ENCODE data around the gene TYMP.
"Not testable (repeated sequence)": the region's sequence is repeated elsewhere in the genome, so short reads cannot be mapped to it uniquely, and the experiment has no call there.

TYMP gene

DNA sequence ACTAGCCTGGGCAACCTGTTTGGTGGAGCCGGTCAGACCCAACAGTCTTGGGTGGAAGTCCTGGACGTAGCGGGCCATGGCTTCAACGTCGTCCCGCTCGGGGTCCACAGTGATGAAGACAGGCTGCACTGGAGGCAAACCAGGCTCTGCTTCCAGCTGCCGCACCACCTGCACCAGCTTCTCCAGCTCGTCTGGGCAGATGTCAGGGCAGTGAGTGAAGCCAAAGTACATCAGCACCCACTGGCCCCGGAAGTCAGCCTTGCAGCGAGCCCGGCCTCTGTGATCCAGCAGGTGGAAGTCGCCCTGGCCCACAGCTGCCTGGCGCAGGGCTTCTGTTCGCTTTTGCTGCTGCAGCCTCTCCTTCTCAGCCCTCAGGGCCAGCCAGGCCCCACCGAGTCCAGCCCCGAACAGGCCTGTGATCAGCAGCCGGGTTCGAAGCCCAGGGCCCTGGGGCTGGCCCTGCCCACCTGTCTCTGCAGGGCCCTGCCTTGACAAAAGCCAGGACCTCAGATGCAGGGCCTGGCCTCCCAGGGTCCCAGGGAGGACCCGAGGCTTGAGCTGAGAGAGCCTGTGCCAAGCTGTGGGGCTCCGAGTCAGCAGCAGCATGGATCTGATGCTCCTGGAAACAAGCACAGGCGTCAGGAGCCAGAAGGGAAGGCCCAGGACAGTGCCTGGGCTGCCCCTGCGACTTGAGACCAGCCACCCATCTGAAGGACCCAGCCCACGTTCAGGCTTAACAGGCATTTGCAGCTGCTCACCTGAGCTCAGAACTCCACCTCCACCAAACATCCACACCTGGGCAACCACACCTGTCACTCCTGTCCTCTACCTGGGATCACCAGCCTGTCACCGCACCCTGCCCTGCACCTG lies 5.8 kb downstream of the TYMP start:
- no peak for DNase-seq

DNA sequence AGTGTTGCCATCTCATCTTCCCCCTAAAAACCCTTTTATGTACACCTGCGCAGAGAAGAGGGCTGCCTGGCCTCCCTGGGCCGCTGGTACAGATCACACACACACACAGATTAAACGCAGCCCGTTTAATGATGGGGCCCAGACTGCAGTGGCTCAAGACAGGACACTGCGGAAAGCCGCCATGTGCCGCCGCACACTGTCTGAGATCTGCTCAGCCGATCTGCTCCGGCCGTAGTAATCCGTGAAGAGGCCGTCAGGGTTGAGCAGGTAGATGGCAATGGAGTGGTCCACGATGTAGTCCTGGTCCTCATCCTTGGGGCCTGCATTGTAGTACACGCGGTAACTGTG lies 6.4 kb downstream of the TYMP start:
- DNase-seq, result no peak

DNA sequence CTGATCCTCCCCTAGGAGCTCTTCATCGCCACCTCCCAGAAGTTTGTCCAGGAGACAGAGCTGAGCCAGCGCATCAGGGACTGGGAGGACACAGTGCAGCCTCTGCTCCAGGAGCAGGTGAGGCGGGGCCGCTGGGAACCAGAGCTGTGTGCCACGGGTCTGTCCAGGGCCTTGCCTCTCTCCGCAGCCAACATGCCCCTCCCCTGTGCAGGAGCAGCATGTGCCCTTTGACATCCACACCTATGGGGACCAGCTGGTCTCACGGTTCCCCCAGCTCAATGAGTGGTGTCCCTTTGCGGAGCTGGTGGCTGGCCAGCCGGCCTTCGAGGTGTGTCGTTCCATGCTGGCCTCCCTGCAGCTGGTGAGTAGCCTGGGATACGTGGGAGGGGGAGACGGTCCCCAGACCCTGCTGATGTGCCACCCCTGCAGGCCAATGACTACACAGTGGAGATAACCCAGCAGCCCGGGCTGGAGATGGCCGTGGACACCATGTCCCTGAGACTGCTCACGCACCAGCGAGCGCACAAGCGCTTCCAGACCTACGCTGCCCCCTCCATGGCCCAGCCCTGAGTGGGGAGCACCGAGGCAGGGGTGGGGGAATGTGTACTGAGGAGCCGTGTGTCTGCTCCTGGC lies 6.9 kb downstream of the TYMP start:
- no peak for DNase-seq

DNA sequence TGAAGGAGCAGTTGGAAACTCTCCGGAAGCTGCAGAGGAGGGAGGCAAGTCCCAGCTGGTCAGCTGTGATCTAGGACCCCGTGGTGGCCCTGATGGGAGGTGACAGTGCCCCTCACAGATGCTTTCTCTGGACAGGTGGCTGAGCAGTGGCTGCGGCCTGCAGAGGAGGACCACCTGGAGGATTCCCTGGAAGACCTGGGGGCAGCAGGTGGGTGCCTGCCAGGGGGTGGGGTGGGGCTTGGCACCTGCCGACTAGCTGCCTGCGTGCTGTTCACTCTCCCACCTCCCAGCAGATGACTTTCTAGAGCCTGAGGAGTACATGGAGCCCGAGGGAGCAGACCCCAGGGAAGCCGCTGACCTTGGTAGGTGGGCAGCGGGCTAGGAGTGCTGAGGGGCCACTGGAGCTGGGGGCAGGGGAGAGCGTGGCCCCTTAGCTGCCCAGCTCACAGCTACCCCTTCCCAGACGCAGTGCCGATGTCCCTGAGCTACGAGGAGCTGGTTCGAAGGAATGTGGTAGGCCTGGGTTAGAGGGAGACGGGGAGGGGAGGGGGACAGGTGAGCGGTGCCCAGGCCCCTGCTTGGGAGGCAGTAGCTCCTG lies 7.5 kb downstream of the TYMP start:
- DNase-seq, result no peak

DNA sequence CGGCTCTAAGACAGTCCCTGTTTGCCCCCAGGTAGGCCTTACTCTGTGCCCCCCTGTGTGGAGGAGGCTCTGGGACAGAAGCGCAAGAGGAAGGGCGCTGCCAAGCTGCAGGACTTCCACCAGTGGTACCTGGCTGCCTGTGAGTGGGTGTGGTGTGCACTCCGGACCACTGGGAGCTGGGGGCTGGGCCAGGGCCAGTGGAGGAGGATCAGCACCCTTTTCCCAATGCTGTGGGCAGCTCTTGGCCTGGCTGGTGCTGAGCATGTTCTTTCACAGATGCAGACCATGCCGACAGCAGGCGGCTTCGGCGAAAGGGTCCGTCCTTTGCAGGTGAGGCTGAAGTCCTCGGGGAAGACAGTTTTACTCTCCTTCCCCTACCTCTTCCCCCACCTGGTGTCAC lies 8.1 kb downstream of the TYMP start:
- DNase-seq, result no peak

DNA sequence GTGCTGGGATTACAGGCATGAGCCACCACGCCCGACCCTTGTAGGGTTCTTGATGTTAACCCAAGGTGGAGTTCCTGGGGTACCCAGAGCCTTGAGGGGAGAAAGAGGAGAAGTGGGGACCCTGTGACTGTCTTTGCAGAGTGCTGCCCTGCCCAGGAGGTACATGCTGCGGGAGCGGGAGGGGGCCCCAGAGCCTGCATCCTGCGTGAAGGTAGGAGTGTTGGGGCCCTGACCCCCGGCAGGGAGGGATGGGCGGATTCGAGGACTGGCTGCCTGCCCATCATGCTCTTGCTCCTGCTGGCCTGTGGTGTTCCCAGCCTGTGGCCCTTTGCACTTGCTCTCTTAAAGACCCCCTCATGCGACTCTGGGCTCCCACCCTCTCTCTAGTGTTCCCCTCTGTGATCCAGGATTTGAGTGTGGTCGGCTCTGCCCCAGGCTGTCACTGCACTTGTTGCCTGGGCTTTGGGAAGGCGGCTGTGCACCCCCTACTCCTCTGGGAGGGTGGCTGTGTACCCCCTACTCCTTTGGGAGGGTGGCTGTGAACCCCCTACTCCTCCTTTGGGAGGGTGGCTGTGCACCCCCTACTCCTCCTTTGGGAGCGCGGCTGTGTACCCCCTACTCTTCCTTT lies 8.9 kb downstream of the TYMP start:
- DNase-seq, result no peak

DNA sequence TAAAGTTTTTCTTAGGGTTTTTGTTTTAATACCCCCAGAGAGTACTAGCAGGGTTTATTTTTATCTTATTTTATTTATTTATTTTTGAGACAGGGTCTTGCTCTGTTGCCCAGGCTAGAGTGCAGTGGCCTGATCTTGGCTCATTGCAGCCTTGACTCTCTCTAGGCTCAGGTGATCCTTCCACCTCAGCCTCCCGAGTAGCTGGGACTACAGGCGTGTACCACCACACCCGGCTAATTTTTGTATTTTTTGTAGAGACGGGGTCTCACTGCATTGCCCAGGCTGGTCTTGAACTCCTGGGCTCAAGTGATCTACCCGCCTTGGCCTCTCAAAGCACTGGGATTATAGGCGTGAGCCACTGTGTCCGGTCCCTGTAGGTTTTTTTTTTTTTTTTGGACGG lies 9.6 kb downstream of the TYMP start:
- DNase-seq, result not testable (repeated sequence)

DNA sequence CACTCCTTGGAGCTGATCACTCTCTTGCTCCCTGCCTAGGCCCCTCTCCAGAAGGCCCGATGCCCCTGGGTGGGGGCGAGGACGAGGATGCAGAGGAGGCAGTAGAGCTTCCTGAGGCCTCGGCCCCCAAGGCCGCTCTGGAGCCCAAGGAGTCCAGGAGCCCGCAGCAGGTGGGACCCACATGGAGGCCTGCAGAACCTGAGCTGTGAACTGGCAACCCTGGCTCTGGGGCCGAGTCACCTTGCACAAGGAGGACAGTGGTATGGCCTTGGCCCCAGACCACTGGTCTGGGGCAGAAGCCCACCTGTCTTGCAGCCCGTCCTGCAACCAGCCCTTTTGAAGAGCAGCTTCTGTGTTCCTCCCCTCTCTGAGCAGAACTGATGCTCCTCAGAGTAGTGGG lies 10.7 kb downstream of the TYMP start:
- no peak for DNase-seq

DNA sequence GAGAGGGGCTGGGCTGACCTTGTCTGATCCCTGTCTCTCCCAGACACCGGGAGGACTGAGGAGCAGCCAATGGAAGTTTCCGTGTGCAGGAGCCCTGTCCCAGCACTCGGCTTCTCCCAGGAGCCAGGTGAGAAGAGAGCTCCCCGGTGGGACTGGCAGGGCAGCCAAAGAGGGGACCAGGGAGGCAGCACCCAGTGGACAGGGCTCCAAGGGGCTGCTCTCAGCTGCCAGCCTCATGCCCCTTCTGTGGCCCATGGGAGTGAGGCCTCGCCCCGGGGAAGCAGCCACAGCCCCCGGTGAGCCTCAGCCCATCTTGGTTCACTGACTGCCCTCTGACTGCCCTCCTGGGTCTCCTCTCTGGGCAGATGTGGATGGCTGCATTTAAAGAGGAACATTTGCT lies 11.2 kb downstream of the TYMP start:
- no peak for DNase-seq

DNA sequence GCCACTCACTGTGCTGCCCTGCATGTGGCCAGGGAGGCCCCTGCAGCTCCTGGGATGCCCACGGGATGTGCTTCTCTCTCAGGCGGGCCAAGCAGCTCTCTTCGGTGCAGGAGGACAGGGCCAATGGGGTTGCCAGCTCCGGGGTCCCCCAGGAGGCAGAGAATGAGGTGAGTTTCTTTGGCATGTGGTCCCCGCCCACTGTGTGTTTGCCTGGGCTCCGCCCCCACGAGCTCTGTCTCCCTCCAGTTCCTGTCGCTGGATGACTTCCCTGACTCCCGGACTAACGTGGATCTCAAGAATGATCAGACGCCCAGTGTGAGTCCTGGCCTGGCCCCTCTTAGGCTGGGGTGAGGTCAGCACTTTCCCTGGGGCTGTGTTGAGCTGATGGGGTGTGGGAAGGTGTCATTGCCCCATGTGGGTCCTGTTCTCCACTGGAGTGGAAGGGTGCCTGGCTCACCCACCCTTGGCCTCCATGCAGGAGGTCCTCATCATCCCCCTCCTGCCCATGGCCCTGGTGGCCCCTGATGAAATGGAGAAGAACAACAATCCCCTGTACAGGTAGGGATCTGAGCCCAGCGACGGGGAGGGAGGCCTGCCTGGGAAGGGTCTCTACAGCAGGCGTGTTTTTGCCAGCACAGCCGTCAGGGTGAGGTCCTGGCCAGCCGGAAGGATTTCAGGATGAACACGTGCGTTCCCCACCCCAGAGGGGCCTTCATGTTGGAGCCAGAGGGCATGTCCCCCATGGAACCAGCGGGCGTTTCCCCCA lies 12.1 kb downstream of the TYMP start:
- DNase-seq, result no peak

DNA sequence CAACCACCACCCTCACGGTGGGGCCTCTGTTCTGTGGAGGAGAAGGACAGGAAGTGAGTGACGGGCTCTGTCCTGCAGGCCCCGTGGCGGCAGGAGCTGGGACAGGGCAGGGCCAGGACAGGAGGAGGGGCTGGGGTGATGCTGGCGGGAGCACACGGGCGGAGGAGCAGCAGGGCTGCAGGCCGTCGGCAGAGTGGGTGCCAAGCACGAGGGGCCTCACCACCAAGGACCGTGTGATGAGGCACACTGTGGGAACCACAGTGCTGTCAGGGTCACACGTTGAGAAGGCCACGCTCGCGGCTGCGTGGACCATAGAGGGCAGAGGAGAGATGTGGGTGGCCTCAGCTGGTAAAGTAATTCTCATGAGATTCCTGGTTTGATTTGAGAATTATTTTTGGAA lies 12.9 kb downstream of the TYMP start:
- DNase-seq, result no peak

DNA sequence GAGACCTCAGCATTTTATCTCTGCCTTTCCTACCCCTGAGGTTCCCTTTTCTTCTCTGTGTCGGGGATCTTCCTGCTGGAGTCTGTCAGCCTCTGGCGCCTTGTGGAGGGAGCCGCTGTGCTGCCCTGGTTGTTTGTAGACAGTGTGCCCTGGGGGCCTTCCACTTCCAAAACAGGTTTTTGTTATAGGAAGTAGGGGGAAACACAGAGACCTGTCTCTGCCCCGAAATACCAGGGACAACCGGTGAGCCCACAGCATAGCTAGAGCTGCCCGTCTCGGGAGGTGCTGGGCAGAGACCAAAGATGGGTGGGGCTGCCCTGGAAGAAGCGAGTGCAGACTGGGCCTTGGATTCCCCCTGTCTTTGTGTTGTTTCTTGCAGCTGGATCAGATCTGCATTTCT lies 13.7 kb downstream of the TYMP start:
- no peak for DNase-seq

DNA sequence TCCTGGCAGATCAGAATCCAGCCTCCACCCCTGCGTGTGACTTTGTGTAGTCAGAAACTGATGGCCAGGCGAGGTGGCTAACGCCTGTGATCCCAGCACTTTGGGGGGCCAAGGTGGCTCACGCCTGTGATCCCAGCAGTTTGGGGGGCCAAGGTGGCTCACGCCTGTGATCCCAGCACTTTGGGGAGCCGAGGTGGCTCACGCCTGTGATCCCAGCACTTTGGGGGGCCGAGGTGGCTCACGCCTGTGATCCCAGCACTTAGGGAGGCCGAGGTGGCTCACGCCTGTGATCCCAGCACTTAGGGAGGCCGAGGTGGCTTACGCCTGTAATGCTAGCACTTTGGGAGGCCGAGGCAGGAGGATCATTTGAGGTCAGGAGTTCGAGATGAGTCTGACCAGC lies 16.6 kb downstream of the TYMP start:
- DNase-seq, result no peak

DNA sequence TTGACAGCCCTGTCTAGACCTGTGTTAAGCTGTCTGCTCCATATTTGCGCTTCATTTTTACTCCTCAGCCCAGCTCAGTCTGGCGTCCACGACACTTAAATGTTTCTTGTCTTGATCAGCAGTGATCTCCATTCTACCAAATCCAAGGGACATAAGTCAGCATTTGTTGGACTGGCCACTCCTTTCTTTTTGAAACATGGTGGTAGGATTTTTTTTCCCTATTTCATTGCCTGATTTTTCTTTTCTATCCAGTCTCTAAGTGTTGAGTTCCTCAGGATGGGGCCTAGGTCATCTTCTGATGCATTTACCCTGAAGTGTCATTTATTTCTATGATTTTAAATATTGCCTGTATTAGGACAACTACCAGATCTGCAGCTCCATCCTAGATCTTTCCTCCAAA lies 20.9 kb downstream of the TYMP start:
- DNase-seq, result no peak

DNA sequence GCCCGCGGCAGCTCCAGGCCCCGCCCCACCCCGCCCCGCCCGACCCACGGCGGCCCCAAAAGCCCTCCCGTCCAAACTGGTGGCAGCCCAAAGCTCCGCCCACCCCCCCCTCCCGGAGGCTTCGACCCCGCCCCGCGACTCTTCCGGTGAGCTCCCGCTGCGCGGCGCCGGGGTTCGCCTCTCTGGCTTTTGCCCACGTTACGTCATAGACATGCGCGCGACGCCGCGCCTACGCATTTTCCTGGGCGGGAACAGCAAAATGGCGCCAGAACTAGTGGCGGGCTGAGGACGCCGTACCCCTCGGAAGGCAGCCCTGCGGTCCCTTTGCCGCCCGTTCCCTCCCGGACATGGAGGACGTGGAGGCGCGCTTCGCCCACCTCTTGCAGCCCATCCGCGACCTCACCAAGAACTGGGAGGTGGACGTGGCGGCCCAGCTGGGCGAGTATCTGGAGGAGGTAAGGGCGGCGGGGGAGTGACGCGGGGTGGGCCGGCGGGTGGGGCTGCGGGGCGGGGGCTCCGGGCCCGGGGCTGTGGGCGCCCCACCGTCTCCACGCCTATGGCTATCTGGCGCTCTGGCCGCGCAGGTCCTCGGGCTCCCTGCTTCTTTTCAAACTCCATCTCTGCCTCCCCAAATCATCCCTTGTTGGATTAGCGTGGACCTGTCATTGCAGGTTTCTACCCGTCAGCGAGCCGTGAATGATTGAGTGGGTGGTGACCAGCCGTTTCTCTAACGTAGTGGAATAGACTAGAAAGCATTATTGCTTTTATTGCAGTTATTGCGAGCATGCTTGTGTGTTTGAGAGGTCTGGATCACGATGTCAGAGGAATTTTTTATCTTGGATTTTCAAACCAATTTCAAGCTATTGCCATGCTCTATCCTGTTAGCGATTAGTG lies 21.6 kb downstream of the TYMP start, which contains the start of gene NCAPH2:
TSS of gene NCAPH2 (plus strand) at position 234 of the 894 bp plus-strand sequence. CDS start at position 348, 114 bp downstream.
- peak; percentile 98 for DNase-seq

DNA sequence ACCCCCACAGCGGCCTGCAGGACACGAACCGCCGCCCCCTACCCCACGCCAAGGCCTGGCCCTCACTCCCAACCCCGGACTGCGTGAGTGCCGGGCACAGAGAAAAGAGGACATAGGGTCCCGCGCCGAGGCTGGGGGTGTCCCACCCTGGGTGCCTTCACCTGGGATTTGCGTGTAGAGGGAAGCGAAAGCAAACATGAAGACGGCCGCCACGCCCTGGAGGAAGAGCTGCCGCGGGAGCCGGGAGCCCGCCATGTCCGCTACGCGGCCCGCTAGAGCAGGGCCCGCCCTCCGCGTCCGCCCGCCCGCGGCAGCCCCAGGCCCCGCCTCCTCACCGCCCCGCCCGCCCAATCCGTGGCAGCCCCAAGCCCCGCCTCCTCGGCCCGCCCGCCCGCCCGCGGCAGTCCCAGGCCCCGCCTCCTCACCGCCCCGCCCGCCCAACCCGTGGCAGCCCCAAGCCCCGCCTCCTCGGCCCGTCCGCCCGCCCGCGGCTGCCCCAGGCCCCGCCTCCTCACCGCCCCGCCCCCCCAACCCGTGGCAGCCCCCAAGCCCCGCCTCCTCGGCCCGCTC lies 22.3 kb downstream of the TYMP start, which contains the start of gene LMF2:
TSS of gene LMF2 (minus strand) at position 282 of the 570 bp plus-strand sequence. CDS start at position 255, 27 bp downstream.
- peak; percentile 91 for DNase-seq

DNA sequence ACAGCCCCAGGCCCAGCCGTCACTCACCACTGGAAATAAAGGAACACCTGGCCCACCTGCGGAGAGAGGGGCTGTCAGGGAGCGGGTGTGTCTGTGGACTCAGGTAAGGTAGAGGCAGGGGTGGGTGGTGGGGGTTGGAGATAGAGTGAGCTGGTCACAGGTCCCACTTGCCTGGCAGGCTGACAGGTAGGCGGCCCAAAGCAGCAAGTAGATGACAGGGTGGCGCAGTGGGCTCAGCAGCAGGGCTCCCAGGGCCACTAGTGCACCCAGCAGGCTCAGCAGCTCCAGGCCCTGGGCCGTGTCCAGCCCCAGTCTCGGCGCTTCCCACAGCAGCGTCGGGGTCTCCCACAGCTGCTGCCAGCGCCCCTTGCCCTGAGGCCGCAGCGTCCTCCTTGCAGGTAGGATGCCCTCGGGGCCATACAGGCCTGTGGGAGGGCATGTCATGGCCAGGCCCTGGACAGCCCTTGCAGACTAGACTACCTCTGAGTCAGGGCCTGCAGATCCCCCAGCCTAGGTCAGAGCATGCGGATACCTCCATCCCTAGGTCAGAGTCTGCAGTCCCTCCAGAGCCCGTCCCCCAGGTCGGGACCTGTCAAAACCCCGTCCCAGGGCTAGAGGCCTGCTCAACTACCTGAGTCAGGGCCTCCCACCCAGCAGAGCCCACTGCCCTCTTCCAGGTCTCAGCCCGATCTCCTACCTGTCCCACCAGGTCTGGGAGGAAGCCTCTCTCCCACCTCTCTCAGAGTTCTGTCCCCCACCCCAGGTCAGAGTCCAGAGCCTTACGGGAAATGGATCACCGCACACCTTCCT lies 23.0 kb downstream of the TYMP start:
- DNase-seq, result no peak

DNA sequence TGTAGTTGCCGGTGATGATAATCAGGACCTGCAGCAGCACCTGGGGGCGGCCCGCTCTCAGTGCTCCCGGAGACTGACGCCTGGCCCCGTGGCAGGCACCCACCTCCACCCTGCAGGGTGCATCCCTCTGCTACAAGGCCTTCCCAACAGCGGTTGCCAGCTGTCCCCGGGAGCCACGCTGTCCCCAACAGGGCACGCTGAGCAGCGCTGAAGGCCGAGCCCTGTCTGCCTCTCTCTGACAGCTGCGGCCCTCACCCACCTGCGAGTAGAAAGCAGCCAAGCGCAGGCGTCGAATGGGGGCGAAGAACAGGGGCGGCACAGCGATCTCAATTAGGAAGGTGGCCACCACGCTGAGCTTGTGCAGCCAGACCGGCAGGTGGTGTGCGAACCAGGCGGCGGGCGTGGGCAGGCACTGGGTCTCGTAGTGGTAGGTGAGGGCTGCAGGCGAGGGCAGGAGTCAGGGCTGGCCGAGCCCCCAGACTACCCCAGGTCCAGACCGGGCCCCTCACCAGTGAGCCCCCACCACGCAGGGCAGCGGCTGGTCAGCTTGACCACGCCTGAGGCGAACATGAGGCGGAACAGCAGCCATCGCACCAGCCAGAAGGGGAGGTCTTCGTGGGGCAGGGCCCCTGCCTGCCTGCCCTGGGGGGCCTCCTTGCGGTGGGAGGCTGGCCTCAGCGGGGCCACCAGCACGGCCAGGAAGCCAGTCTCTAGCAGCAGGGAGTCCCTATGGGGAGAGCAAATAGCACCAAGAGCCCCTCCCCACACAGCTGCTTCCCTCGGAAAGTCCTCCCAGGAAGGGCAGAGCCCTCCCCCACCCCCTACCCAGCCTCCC lies 23.8 kb downstream of the TYMP start:
- DNase-seq, result no peak

DNA sequence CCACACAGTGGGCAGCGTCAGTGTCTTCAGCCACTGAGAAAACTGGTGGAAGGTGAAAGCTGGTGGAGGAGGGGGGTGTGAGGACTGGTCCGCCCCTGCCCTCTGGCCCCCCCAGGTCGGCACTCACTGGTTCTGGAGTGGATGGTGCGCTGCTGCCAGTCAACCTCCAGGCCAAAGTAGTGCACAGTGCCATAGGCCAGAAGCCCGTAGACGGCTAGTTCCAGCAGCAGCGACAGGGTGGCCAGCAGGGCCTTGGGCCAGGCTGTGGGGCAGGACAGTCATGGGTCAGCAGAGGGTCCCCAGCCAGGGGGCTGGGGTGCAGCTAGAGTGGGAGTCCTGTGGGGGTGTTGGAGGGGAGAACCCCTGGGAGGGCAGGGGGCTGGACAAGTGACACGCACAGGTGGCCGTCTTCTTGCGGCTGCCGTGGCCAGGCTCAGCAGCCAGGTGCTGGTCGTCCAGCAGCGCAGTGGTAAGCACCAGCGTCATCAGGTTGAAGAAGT lies 24.5 kb downstream of the TYMP start:
- no peak for DNase-seq

Data from stimulated activated CD4-positive, alpha-beta T cell treated with anti-CD3 and anti-CD28 coated beads, Interleukin-4, amount 100 ng/mL, for 24 hours (primary cell).